Endometrium (tissue), 2 donors: ENCODE results near the gene SERPINB5.

ENCODE experiments used
- FAIRE-seq: peaks from 2 replicates; lab custom pipeline; 2012; peaks lifted over from hg19 to GRCh38; lab: Jason Lieb, UNC
- donor health status: control.
- donor health status: control.

SERPINB5 gene

DNA sequence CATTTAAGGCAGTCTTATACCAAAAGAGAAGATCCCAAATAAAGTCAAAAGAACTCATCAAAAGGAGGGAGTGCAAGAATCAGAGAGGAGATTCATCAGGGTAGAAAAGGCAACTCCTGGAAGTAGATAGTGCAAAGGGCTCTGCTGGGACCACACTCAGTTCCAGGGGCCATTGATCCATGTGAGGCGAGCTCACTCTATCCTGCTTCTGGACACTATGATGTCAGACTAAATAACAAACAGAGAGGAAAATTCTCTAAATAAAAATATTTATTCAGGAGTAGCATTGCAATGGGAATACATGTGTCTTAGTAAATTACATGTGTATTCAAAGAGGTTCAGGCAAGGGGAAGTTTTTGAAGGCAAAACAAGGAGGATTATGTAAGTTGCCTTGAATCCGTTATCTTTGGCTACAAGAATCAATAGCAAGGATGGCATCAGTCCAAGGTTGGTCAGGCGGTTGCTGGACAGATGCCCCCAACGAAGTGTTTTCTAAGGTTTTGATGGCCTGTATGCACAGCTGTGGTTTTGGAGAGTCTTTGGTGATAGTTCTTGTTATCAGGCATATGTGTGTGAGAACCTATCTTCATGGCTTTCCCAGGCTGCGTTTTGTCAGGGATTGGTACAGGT is 52.2 kb downstream of the SERPINB5 start:
- no peak for FAIRE-seq

DNA sequence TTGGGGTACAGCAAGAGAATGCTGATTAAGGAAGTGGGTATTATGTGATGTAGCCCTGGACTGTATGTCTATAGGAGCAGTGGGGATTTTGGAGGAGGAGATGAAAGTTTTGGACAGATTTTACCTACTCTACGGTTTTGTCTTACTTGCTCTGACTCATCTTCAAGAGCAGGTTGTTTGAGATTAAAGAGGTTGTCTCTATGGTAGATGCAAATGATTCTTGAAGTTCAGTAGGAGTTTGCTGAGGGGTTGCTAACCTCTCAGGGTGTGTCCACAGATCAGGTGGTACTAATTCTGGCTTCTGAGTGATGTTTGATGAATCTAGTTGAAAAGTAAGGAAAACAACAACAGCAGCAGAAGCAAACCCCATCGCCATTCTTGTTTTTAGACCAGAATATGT is 55.7 kb downstream of the SERPINB5 start:
- no peak for FAIRE-seq

- no peak for FAIRE-seq
Measured at GRCh38 chr18:63534615-63535014, 57.9 kb downstream of the SERPINB5 start.

DNA sequence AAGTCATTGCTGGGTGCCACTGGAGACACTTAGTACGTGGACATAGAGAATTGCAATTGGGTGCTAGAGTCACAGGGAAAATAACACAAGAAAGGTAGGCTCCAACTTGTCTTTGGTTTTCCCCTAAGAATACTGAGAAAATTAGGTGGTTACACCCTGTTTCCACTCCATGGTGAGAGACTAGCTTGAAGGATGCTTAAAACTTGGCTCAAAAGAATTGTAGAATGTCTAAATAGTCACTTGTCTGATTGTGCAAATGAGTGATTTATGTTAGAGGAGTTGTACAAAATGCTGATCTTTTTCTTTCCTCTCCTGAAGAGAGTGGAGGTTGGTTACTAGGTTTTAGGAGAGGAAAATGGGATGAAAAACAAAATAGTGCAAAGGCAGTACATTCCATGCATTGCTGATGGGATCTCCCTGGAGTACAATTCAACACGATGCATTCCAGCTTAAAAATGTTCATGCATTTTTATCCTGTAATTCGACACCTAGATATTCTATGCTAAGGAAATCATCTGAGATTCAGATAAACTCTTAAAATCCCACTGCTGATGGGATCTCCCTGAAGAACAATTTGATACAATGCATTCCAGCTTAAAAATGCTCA is 63.2 kb downstream of the SERPINB5 start:
- peak; percentile 45 for FAIRE-seq

GRCh38 chr18:63542069-63542468 is 65.3 kb downstream of the SERPINB5 start, which contains the start of gene SERPINB12:
Gene SERPINB12 (plus strand): TSS chr18:63542369. CDS start chr18:63556160, 13,791 bp downstream.
- FAIRE-seq: no peak

- no peak for FAIRE-seq
Measured at GRCh38 chr18:63544017-63544416, 67.3 kb downstream of the SERPINB5 start.

DNA sequence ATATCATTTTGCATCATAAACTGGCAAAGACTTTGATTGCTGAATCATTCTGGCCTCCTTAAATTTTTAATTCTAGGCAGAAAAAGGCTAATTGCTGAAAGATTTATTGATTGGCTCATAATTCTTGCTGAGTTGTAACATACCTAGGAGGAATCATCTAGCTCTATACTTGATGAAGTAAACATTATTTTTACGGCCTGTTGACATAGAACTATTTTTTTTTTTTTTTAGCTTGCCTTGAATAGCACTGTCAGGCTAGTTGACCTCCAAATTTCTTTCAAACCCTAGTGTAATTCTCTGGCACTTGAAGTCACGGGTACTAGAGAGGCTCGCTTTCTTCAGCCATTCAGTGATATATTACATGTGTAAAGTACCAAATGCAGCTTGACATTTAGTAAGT is 68.2 kb downstream of the SERPINB5 start:
- peak; percentile 69 for FAIRE-seq

GRCh38 chr18:63550068-63550467 is 73.3 kb downstream of the SERPINB5 start:
- FAIRE-seq: no peak

DNA sequence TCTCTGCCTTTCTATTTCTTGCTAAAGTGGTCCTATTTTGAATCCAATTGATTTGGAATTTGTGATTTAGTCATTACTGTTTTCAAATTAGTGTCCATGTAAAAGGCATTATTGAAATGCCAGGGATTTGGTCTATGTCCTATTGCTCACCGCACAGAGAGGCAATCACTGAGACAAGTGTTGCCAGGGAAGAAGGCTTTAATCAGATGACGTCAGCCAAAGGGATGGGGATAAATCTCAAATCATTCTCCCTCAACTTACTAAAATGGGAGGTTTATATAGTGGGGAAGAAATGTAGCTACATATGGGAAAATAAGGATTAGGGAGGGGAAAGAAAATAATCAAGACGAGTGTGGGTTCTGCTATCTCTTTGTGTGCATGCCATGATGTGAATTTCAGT is 75.0 kb downstream of the SERPINB5 start:
- no peak for FAIRE-seq

- FAIRE-seq: no peak
Measured at GRCh38 chr18:63552581-63552980, 75.8 kb downstream of the SERPINB5 start.

DNA sequence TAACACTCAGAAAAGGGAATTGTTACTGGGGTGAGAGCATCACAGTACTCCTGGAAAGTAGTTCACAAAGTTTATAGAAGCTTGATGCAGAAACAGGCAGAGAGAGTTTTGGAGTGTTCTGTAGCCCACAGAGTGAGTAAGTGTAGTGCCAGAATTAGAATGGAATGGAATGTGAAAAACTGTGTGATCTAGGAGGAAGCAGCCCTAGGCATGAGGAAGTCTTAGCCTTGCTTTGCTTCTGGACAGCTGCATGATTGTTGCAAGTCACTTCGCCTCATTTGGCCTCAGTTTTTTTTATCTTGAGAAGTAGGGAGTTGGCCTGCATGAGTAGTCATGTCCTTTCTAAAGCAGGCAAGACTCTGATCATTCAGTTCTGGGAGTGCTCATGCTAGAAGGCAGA is 76.3 kb downstream of the SERPINB5 start:
- FAIRE-seq: no peak
